ENCODE measurements around the gene KSR1.

- TF ChIP-seq POLR2AphosphoS5 (IDR thresholded peaks at IDR 0.05; ENCODE audit: borderline replicate concordance, low read depth, low read length) = no peak
- TF ChIP-seq EZH2 (IDR thresholded peaks at IDR 0.05) = no peak
- TF ChIP-seq FOXP2 (optimal IDR thresholded peaks at IDR 0.05; ENCODE audit: control extremely low read depth, extremely low read length, insufficient read depth) = no peak
These were observed 124.8 kb downstream of the KSR1 start for GRCh38 chr17:27581016-27581415.
